NCI-H2081 (cell line): ENCODE data around the gene MXD3.

ENCODE experiments used
- DNase-seq, 2 experiments: peaks; one replicate each; lab custom pipeline; 2025; lab: John Stamatoyannopoulos, UW

Gene MXD3

DNA sequence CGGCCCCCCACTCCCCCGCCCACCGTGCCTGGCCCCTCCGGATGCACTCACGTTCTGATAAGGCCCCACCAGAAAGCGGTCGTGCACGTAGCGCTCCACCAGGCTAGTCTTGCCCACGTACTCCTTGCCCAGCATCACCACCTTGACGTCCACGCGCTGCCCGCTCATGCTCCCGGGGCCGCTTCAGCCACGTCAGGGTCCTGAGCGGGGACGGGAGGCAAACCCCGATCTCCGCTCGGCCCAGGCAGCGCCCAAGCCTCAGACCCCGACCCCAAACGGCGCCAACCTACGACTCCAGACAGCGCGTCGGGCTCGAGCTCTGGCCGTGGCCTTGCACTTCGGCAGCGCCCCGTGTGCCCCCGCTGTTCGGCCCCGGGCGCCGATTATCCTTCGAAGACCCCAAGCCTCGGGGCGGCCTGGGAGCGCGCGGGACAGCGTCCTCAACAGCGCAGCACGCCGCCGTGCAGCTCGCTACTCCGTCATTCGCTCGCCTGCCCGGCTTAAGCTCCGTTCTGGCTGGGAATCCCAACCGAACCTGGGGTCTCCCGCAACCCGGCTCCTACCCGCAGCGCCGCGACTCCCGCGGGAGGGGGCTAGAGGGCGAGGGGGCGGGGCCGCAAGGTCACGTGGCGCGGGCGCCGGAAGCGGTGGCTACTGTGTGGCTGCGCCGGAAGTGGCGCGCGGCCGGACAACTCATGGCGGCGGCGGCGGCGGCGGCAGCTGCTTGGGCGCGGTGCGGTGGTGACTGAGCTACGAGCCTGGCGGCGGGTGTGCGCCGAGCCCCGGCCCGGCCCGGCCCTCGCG is 8.4 kb downstream of the MXD3 start, which contains the start of the genes PRELID1 and RAB24:
Gene PRELID1, plus strand, starts transcription at position 679 of the 804 bp plus-strand sequence. CDS start 187 bp downstream, outside the sequence.
Gene RAB24, minus strand, starts transcription at position 599 of the 804 bp plus-strand sequence. Its CDS starts 431 bp downstream, at position 168.
- peak; percentile 67 to 78 for DNase-seq

DNA sequence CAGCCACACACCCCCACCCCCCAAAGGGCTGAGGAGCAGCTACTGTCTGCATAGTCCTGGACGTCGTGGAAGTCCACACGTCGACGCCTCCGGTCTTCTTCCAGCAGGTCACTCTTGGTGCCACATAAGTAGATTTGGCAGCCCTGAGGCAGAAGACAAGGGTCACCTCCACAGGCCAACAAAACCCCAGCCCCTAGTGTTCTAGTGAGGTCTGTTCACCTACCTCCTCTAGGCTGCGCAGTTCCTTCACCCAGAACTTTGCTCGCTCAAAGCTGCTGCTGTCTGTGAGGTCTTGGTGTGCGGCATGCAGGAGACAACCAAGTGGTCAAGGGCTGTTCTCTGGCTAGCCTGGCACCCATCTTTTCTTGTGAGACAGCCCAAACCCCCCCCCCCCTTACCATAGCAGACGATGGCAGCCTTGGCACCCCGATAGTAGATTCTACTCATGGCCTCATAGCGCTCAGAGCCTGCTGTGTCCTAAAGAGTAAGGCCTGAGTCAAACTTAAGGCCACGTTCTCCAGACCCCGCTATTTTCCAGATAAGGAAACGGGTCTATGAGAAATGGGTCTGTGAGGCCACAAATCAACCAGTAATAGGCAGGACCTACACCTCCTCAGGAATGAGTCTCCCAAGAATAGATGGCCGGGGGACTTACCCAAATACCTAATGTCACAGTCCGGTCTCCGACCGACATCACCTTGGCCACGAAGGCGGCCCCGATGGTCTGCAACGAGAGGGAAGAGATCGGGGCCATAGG is 9.2 kb downstream of the MXD3 start:
- no peak for DNase-seq

GRCh38 chr5:177301503-177302165 is 10.1 kb downstream of the MXD3 start:
- peak; percentile 70 to 88 for DNase-seq

DNA sequence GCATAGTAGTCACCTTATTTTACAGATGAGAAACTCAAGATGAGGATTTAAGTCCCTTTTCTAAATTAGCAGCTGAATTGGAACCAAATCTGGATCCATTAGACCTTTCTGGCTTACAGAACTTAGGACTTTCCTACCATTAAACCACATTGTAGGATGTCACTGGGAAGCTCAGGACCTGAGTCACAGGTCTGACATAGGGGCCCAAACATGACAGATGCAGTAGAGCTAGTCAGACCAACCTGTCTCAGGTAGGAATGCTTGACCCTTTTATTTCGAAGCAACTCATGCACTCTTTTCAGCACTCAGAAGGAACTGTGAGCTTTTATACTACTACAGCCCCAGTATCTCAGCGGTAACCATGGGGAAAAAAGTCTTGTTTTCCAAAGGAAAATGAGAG is 10.7 kb downstream of the MXD3 start:
- no peak for DNase-seq

DNA sequence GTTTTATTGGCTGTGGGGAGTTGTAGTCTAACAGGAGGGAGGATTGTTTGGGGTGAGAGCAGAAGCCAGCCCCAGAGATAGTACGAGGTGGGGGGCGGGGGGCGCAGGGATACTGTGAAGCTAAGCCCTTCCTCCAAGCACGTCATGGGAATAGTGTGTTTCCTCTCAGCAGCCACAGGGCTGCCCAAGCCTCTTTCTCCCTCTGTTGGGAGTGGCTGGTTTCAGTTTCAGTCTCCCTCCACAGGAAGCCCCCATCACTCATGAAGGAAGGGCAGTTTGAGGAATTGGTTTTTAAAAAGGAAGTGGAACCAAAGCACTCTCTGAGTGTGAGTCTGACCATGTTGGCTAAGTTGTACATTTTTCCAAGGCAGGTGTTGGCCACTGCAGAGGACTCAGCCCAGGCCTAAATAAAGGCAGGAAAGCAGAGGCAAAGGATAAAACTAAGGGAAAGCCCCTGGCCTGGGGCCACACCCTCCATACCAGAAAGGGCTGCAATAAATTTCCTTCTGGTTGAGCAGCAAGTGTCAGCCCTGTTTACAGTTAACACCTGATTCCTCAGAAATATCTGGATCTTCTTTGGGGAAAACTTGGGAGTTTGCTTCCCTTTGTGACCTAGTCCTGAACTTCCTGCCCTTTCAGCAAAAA is 11.3 kb downstream of the MXD3 start:
- DNase-seq: peak in 1 of 2 experiments; percentile 18

- DNase-seq: no peak
Observed at GRCh38 chr5:177299697-177300096, 12.0 kb downstream of the MXD3 start.

DNA sequence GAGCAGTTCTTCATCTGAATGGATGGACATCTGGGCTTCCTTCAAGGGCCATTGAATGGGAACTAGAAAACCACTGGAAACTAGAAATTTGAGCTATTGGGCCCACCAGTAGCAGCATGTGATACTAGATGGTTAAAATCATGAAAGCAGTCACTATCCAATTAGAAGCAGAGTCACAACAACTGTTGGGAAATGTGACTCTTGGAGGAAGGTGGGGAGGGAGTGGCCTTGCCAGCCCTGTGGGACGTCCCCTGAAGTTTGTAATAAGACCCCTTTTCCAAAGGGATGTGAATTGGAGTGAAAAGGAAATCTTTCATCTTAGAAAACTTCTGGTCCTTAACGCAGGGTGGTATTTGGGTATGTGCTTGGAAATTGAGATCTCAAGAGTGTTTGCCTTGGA is 13.8 kb downstream of the MXD3 start:
- no peak for DNase-seq

DNA sequence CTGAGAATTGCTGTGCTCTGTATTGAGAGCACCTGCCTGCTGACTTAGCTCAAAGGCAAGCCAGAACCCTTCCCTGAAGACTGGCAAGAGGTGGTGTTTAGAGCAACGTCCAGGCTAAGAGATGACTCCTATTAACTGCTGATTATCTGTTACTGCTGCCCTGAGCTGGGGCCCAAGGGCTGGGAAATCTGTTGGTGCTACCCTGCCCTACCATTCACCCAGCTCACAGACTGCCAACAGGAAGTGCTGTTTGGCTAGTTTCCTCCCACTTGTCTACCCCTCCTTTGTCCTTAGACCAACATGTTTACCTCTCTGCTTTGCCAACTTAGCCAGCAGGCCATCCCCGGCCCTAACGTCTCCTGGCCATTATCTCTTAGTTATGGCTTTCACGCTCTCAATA is 15.1 kb downstream of the MXD3 start:
- DNase-seq: peak; percentile 30 to 74

- DNase-seq: no peak
Observed at GRCh38 chr5:177295924-177296323, 15.8 kb downstream of the MXD3 start.

DNA sequence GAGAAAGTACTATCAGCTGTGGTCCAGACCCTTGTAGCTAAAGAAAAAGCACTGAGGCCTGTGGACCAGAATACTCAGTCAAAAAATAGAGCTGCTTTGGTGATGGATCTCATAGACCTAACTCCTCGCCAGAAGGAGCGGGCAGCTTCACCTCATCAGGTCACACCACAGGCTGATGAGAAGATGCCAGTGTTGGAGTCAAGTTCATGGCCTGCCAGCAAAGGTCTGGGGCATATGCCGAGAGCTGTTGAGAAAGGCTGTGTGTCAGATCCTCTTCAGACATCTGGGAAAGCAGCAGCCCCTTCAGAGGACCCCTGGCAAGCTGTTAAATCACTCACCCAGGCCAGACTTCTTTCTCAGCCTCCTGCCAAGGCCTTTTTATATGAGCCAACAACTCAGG is 17.1 kb downstream of the MXD3 start:
- no peak for DNase-seq

DNA sequence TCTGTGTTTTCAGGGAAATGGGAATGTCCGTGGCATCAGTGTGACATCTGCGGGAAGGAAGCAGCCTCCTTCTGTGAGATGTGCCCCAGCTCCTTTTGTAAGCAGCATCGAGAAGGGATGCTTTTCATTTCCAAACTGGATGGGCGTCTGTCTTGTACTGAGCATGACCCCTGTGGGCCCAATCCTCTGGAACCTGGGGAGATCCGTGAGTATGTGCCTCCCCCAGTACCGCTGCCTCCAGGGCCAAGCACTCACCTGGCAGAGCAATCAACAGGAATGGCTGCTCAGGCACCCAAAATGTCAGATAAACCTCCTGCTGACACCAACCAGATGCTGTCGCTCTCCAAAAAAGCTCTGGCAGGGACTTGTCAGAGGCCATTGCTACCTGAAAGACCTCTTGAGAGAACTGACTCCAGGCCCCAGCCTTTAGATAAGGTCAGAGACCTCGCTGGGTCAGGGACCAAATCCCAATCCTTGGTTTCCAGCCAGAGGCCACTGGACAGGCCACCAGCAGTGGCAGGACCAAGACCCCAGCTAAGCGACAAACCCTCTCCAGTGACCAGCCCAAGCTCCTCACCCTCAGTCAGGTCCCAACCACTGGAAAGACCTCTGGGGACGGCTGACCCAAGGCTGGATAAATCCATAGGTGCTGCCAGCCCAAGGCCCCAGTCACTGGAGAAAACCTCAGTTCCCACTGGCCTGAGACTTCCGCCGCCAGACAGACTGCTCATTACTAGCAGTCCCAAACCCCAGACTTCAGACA is 17.7 kb downstream of the MXD3 start:
- no peak for DNase-seq

- DNase-seq: no peak
Observed at GRCh38 chr5:177291735-177292134, 20.0 kb downstream of the MXD3 start.

DNA sequence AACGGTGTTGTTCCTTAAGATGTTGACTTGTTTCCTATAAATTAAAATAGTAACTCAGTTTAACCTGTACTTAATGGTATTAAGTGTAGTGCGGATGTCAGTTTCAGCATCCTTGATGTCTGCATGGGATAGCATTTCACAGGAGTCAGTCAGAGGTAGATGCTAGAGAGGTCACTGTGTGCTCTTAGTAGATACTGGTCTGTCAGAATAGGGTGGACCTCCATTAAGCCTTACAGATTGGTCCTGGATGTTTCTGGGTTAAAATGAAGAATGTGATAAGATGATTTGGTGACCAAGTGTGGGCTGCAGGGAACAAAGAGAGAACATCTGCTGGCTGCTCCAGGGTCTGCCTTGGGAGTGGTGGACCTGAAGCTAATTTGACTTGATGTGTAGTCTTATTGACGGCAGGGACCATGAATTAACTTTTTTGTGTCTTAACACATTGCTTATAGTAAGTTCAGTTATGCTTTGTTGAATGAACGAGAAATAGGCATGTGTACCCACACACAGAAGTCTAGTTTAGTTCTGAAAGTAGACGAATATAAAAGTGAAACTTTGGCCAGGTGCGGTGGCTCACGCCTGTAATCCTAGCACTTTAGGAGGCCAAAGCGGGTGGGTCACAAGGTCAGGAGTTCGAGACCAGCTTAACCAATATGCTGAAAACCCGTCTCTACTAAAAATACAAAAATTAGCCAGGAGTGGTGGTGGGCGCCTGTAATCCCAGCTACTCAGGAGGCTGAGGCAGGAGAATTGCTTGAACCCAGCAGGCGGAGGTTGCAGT is 20.7 kb downstream of the MXD3 start:
- DNase-seq: no peak

DNA sequence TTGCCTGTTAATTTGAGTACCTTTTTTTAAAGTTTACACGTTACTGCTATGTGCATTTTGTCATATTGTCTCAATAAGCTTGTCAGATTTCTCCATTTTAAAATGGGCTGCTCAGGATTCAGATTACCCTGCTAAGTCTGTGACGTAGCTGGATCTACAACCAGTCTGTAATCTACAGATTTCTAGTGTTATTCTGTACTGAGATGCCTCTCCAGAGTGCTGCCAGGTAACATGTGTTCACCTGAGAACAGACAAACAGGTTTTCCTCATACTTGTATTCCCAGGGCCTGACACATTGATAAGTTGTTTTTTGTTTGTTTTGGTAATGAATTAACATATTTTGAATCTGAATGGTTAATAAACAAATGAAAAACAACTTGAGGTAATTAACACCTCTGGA is 23.5 kb downstream of the MXD3 start:
- no peak for DNase-seq

GRCh38 chr5:177276886-177277285 is 34.8 kb downstream of the MXD3 start:
- no peak for DNase-seq

GRCh38 chr5:177275883-177276282 is 35.8 kb downstream of the MXD3 start:
- DNase-seq: no peak

DNA sequence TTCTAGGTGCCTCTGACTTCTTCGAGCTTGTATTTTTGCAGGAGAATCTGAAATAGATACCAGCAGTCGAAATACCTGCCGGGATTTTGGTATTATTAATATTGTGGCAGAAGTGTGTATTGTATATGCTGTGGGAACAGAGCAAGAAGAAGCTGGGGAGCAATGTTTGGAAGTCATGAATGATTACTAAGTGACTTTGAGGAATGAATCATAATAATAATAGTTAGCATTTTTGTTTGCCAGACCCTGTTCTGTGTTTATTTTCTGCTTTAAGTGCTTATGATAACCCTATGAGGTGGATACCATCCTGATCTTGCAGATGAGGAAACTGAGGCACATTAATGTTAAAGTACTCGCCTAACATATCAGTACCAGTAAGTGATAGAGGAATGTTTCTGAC is 40.6 kb downstream of the MXD3 start:
- no peak for DNase-seq

GRCh38 chr5:177270653-177271052 is 41.0 kb downstream of the MXD3 start:
- no peak for DNase-seq

GRCh38 chr5:177269976-177270375 is 41.7 kb downstream of the MXD3 start:
- no peak for DNase-seq

DNA sequence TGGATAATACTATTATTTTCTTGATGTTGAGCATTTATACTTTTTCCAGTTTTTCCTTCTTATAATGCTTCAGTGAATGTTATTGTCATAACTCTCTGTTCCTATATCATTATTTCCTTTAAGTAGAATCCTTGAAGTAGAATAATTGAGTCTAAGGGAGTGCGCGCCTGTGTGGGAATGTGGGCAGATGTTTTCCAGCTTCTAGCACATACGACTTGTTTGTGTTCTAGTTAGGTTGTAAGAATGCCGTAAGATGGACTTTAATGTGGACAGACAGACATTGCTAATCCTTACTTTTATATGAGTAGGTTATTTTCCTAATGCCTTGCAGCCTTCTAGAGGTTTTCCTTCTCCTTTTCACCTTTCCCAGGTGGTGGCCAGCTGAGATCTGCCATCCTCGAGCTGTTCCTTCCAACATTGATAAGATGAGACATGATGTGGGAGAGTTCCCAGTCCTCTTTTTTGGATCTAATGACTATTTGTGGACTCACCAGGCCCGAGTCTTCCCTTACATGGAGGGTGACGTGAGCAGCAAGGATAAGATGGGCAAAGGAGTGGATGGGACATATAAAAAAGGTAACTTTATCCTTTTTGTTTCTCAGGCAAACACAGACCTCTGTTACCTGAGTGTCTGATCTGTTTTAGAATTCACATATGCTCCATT is 42.3 kb downstream of the MXD3 start:
- no peak for DNase-seq
